Neural progenitor cell (in vitro differentiated cells): ENCODE measurements around the gene CCDC182.

ENCODE experiments used
- CTCF ChIP-seq: fragments of 200-600 bp; sonication (generic); IDR thresholded peaks from 2 replicates; pipeline ENCODE4 v1.5.1; 2017; ENCODE audit warnings: antibody characterized with exemption, mild to moderate bottlenecking
- EZH2 ChIP-seq: fragments of 200-600 bp; sonication (generic); IDR thresholded peaks from 2 replicates; pipeline ENCODE4 v1.6.1; 2017; ENCODE audit warnings: antibody characterized with exemption, mild to moderate bottlenecking, moderate library complexity

GRCh38 chr17:57701124-57701523 lies 44.0 kb downstream of the CCDC182 start:
- TF ChIP-seq EZH2 (no peak), CTCF (no peak)
